Thoracic aorta (tissue), 2 donors: Measurements from ENCODE around the gene CPZ. TPM values are rescaled to one million over a fixed set of nuclear protein-coding genes. Genes with fewer than 3 reads are reported as not detected.

ENCODE experiments used
- ATAC-seq: fragments of 150-250 bp; one replicate; pipeline ENCODE4 v1.8.0; 2017; ENCODE audit warnings: low read depth; ENCODE audit not compliant: insufficient number of reproducible peaks, low FRiP score
- DNase-seq: peaks from one replicate; pipeline ENCODE4 v3.0.0-alpha.2; 2020; ENCODE audit warnings: low spot score
- H3K27ac ChIP-seq, 2 donors: fragments of 200-600 bp; sonication (generic); 1 replicate in 1 of 2; 2 replicates in 1 of 2; pipeline ENCODE4 v1.5.1; 2016; ENCODE audit warnings: mild to moderate bottlenecking in 2 of 2, moderate library complexity in 2 of 2
- H3K27me3 ChIP-seq: fragments of 200-600 bp; sonication (generic); replicated peaks from 2 replicates; pipeline ENCODE4 v1.6.0; 2016; ENCODE audit warnings: mild to moderate bottlenecking; ENCODE audit not compliant: insufficient read depth
- H3K36me3 ChIP-seq: fragments of 200-600 bp; sonication (generic); one replicate; pipeline ENCODE4 v1.5.1; 2016
- H3K4me1 ChIP-seq, 2 donors: fragments of 200-600 bp; sonication (generic); 1 replicate in 1 of 2; 2 replicates in 1 of 2; pipeline versions ENCODE4 v1.5.1 to v1.6.0; 2016; ENCODE audit warnings: low read depth in 2 of 2, mild to moderate bottlenecking in 1 of 2; ENCODE audit not compliant: control insufficient read depth in 1 of 2
- H3K4me3 ChIP-seq: fragments of 200-600 bp; sonication (generic); 2 replicates; pipeline ENCODE4 v1.5.1; 2016; ENCODE audit warnings: mild to moderate bottlenecking
- H3K9me3 ChIP-seq: fragments of 200-600 bp; sonication (generic); 2 replicates; pipeline ENCODE4 v1.5.1; 2016
- CTCF ChIP-seq: fragments of 200-600 bp; sonication (generic); IDR thresholded peaks from one replicate; pipeline ENCODE4 v1.5.1; 2019; ENCODE audit warnings: antibody characterized with exemption
- total RNA-seq, 2 donors: library from RNA; depleted of rRNA; stranded (reverse); fragments of >200 nt; gene quantifications; one replicate each; pipeline versions ENCODE4 v1.1.0 to v1.2.3, GENCODE V29; 2016

Gene CPZ
- total RNA-seq, 2 donors from 2014 or later: 3.0 to 6.1 TPM

GRCh38 chr4:8545439-8545765, 47.2 kb upstream of the CPZ start:
- DNase-seq (no peak), ATAC-seq (no peak)
- Histone ChIP-seq H3K4me3 (no peak overlapping the region), H3K27me3 (no peaks in the 10 kb centered on the region), H3K9me3 (no peaks in the 10 kb centered on the region), H3K4me1 (no peaks in the 10 kb centered on the region), H3K27ac (no peak overlapping the region), H3K36me3 (no peaks in the 10 kb centered on the region)
- no peak for TF ChIP-seq CTCF

DNA sequence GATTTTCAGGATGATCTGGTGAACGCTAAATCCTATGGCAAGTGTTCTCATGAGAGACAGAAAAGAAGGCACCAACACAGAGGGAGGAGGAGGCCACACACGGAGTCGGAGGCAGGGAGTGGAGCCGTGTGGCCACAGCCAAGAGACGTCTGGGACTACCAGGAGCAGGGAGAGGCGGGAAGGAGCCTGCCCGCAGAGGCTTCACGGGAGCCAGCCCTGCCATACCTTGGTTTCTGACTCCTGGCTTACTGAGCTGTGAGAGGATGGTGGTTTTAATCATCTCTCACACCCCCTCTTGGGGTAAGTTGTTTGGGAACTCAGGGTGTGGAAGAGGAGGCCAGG, 45.8 kb upstream of the CPZ start:
- DNase-seq (no peak), ATAC-seq (no peak)
- Histone ChIP-seq H3K27ac (no peak overlapping the region), H3K9me3 (no peaks in the 10 kb centered on the region), H3K4me1 (no peaks in the 10 kb centered on the region), H3K27me3 (no peaks in the 10 kb centered on the region), H3K4me3 (no peak overlapping the region), H3K36me3 (no peaks in the 10 kb centered on the region)
- no peak for TF ChIP-seq CTCF

DNA sequence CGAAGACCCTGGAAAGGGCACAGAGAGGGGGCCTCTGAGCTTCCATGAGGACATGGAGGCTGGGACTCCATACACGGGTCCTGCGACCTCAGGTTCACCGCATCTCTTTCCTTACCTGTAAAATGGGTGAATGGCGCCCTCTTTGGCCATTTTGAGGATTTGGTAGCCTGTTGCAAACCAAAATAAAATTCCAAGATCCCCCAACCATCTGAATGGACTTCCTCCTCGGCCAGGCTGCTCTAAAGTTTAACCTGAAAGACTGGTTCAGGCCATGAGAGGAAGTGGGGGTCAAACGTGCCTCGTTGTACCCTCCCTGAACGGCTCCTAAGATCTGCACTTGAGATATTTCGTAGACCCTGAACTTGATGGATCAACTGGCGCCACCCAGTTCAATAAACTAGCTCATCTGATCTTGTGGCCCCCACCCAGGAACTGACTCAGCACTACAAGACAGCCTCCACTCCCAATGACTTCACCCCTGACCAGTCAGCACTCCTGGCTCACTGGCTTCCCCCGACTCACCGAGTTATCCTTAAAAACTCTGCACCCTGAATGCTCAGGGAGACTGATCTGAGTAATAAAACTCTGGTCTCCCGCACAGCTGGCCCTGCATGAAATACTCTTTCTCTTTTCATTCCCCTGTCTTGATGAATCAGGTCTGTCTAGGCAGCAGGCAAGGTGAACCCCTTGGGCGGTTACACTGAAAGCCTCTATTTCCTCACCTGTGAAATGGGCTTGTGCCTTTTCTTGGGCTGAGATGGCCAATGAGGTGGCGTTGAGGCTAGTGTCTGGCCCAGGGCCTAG, 45.3 kb upstream of the CPZ start:
- H3K36me3 ChIP-seq: no peaks in the 10 kb centered on the region
- TF ChIP-seq CTCF: peak; percentile 23
- DNase-seq: no peak
- no peak for ATAC-seq
- no peak overlapping the region for H3K4me3 ChIP-seq
- H3K9me3 ChIP-seq: no peaks in the 10 kb centered on the region
- H3K4me1 ChIP-seq: no peaks in the 10 kb centered on the region
- H3K27ac ChIP-seq: no peak overlapping the region
- no peaks in the 10 kb centered on the region for H3K27me3 ChIP-seq

DNA sequence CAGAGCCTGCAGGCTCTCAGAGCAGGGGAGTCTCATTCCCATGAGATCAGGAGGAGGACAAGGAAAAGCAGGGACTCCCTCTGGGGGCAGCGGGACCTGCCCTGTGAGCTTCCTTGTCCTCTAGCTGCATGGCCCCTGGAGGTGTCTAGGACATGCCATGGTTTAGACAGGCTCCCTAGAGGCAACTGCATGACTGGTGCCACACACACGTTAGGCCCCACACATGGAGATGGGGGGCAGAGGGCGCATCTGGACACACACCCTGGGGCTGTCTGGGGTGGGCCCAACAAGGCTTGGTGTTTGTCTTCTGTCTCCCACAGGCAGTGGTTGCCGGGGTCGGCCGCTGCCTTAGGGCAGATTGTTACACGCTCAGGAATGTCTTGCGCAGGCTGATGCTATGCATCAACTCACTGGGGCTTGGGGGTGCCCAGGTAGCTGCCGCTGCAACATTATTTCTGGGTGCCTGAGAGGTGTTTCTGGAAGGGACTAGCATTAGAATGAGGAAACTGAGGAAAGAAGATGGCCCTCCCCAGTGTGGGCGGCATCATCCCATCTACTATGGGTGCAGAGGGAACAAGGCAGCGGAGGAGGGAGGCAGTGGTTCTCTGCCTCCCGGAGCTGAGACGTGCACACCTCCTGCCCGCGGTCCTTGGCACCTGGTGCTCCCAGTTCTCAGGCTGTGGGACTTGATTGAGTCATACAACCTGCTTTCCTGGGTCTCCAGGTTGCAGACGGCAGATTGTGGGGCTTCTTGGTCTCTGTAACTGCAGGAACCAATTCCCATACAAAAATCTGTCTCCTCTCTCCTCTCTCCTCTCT, 44.4 kb upstream of the CPZ start:
- DNase-seq: no peak
- Histone ChIP-seq H3K36me3 (no peaks in the 10 kb centered on the region), H3K4me3 (no peak overlapping the region), H3K27ac (no peak overlapping the region), H3K27me3 (no peaks in the 10 kb centered on the region), H3K4me1 (no peaks in the 10 kb centered on the region), H3K9me3 (no peaks in the 10 kb centered on the region)
- ATAC-seq: no peak
- TF ChIP-seq CTCF: no peak

DNA sequence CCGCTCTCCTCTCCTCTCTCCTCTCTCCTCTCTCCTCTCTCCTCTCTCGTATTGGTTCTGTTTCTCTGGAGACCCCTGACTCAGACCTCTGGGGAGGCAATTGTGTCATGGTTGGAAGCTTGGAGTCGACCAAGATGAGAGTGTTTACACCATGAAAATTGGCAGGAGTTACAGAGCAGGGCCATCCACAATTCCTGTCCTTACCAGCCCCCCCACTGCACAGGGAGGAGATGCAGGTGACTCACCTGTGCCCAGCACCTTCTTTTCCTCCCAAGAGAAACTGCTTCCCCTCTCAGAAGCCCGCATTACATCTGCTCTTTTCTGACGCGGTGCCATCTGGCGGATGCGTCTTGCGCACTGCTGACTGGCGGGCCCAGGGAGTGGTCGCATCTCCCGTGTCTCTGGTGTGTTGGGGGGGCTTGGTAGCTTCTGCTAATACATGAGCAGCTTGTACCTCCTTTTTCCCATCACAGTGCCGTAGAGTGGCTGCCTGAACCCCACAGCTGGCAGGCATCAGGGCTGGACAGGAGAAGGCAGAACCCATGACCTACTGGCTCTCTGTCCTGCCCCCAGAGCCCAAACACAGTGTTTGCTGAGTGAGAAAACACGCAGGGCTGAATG, 43.7 kb upstream of the CPZ start:
- no peak for DNase-seq
- no peak overlapping the region for H3K27ac ChIP-seq

More for the DNA sequence above, 43.7 kb upstream of the CPZ start:
- H3K36me3 ChIP-seq: no peaks in the 10 kb centered on the region
- no peaks in the 10 kb centered on the region for H3K9me3 ChIP-seq
- H3K27me3 ChIP-seq: no peaks in the 10 kb centered on the region
- no peaks in the 10 kb centered on the region for H3K4me1 ChIP-seq
- TF ChIP-seq CTCF: no peak
- no peak overlapping the region for H3K4me3 ChIP-seq
- ATAC-seq: no peak
